ENCODE data around the gene IKZF4. TPM values are rescaled to one million over a fixed set of nuclear protein-coding genes. Genes with fewer than 3 reads are reported as not detected.

Gene IKZF4
- total RNA-seq, 1 donor from 2014 or later = 2.1 TPM

- Histone ChIP-seq H4K20me1 (ENCODE audit: low read depth) (no peaks in the 10 kb centered on the region), H3F3A (ENCODE audit: low read depth) (peaks cover 31% of the 10 kb centered on the region), H3K27me3 (no peaks in the 10 kb centered on the region), H3K9ac (no peak overlapping the region), H3K27ac (no peak overlapping the region), H3K79me2 (ENCODE audit: low read depth) (peaks cover 8% of the 10 kb centered on the region), H2AFZ (replicated peaks) (no peak overlapping the region), H3K9me3 (ENCODE audit: low read depth) (no peaks in the 10 kb centered on the region), H3K36me3 (no peaks in the 10 kb centered on the region), H3K4me3 (no peak overlapping the region), H3K4me2 (no peak overlapping the region), H3K4me1 (peaks cover 27% of the 10 kb centered on the region)
- Mint-ChIP-seq H3K27me3 (ENCODE audit: insufficient read depth, low read depth) (peaks cover 7% of the 10 kb centered on the region), H3K4me3 (no peak overlapping the region), H3K36me3 (peaks cover 8% of the 10 kb centered on the region), H3K27ac (no peak overlapping the region), H3K9me3 (no peaks in the 10 kb centered on the region), H3K4me1 (peaks cover 47% of the 10 kb centered on the region)
- DNase-seq (ENCODE audit: low spot score) = no peak
- TF ChIP-seq, protein P1, sequence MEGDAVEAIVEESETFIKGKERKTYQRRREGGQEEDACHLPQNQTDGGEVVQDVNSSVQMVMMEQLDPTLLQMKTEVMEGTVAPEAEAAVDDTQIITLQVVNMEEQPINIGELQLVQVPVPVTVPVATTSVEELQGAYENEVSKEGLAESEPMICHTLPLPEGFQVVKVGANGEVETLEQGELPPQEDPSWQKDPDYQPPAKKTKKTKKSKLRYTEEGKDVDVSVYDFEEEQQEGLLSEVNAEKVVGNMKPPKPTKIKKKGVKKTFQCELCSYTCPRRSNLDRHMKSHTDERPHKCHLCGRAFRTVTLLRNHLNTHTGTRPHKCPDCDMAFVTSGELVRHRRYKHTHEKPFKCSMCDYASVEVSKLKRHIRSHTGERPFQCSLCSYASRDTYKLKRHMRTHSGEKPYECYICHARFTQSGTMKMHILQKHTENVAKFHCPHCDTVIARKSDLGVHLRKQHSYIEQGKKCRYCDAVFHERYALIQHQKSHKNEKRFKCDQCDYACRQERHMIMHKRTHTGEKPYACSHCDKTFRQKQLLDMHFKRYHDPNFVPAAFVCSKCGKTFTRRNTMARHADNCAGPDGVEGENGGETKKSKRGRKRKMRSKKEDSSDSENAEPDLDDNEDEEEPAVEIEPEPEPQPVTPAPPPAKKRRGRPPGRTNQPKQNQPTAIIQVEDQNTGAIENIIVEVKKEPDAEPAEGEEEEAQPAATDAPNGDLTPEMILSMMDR (IDR thresholded peaks at IDR 0.05) = no peak
- TF ChIP-seq EZH2phosphoT487 (IDR thresholded peaks at IDR 0.05) = no peak
- no peak for TF ChIP-seq EZH2 (IDR thresholded peaks at IDR 0.05)
These were observed 2.5 kb upstream of the IKZF4 start for GRCh38 chr12:56018356-56018755.

DNA sequence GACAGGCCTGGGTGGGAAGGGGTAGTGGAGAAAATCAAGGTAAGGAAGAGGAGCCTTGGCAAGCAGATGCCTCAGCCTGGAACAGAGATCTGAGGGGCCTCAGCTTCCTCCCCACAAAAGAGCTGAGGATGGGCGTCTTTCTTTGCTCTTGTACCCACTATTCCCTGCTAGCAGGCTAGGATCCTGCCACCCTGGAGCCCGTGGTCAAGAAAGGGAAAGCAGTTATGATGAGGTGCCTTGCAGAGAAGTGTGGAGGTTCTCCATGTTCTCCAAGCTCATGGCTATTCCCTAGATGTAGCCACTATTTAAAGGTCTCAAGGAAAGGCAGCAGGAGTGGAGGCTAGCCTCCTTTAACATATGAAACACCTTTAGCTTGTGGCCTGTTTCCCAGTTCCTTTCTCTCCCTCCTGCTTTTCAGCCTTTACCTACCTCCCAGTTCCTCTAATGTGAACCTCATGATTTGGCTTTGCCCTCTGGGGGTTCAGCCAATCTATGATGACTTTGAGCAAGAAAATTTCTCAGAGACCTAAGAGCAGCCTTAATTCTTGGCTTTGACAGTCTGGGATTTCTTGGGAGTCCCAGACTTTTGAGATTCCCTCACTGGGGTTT is 1.1 kb downstream of the IKZF4 start:
- Histone ChIP-seq H3K4me2 (peak overlapping the region; percentile 77), H3K36me3 (no peaks in the 10 kb centered on the region), H3K4me3 (peak overlapping the region; percentile 47), H3K9me3 (ENCODE audit: low read depth) (no peaks in the 10 kb centered on the region), H3K27ac (no peak overlapping the region), H3F3A (ENCODE audit: low read depth) (peaks cover 31% of the 10 kb centered on the region), H3K27me3 (no peaks in the 10 kb centered on the region), H2AFZ (replicated peaks) (peak overlapping the region; percentile 66), H4K20me1 (ENCODE audit: low read depth) (no peaks in the 10 kb centered on the region), H3K4me1 (peaks cover 27% of the 10 kb centered on the region), H3K79me2 (ENCODE audit: low read depth) (peaks cover 8% of the 10 kb centered on the region), H3K9ac (no peak overlapping the region)
- DNase-seq (ENCODE audit: low spot score) = no peak
- Mint-ChIP-seq H3K4me3 (peak overlapping the region; percentile 92), H3K27me3 (ENCODE audit: insufficient read depth, low read depth) (peaks cover 7% of the 10 kb centered on the region), H3K27ac (peak overlapping the region; percentile 99), H3K36me3 (peaks cover 15% of the 10 kb centered on the region), H3K4me1 (peaks cover 48% of the 10 kb centered on the region), H3K9me3 (no peaks in the 10 kb centered on the region)
- TF ChIP-seq EZH2 (IDR thresholded peaks at IDR 0.05) = no peak
- TF ChIP-seq, protein P1 (IDR thresholded peaks at IDR 0.05) = no peak
- TF ChIP-seq EZH2phosphoT487 (IDR thresholded peaks at IDR 0.05) = no peak

DNA sequence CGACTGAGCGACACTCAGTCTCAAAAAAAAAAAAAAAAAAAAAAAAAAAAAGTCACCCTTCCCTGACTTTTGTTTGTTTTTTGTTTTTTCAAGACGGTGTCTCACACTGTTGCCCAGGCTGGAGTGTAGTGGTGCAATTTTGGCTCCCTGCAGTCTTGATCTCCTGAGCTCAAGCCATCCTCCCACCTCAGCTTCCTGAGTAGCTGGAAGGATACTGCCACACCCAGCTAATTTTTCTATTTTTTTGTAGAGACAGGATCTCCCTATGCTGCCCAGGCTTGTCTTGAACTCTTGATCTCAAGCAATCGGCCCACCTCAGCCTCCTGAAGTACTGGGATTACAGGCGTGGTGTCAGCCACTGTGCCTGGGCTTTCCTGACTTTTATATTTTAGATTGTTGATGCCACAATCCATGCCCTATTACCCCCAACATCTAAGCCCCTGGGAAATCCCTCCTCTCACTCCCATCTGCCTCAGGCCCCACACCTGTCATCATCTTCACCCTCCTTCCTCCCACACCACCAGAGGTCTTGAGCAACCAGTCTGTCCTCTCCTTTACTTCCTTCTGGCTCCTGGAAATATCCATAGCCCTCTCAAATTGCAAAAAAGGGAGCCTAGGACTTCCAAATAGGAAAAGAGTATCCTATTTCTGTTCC is 7.8 kb downstream of the IKZF4 start:
- no peak overlapping the region for H3K9ac ChIP-seq
- peaks cover 8% of the 10 kb centered on the region for H3K27me3 Mint-ChIP-seq (ENCODE audit: insufficient read depth, low read depth)
- H3K4me3 Mint-ChIP-seq = no peak overlapping the region
- H3K27me3 ChIP-seq = no peaks in the 10 kb centered on the region
- H3K4me1 Mint-ChIP-seq = peaks cover 4% of the 10 kb centered on the region
- no peaks in the 10 kb centered on the region for H3K9me3 Mint-ChIP-seq
- H3K36me3 Mint-ChIP-seq = peaks cover 53% of the 10 kb centered on the region
- no peaks in the 10 kb centered on the region for H3K4me1 ChIP-seq
- H3K36me3 ChIP-seq = no peaks in the 10 kb centered on the region
- H3F3A ChIP-seq (ENCODE audit: low read depth) = no peaks in the 10 kb centered on the region
- H3K4me2 ChIP-seq = no peak overlapping the region
- H3K79me2 ChIP-seq (ENCODE audit: low read depth) = no peaks in the 10 kb centered on the region
- H3K27ac ChIP-seq = no peak overlapping the region
- no peak for DNase-seq (ENCODE audit: low spot score)
- H2AFZ ChIP-seq (replicated peaks) = no peak overlapping the region
- no peaks in the 10 kb centered on the region for H3K9me3 ChIP-seq (ENCODE audit: low read depth)
- no peaks in the 10 kb centered on the region for H4K20me1 ChIP-seq (ENCODE audit: low read depth)
- H3K27ac Mint-ChIP-seq = no peak overlapping the region
- TF ChIP-seq EZH2phosphoT487 (IDR thresholded peaks at IDR 0.05) (no peak), EZH2 (IDR thresholded peaks at IDR 0.05) (no peak)
- TF ChIP-seq, protein P1 (IDR thresholded peaks at IDR 0.05) = no peak
- no peak overlapping the region for H3K4me3 ChIP-seq

Measured in neural progenitor cell (in vitro differentiated cells).